Measurements from ENCODE around the gene LDB2. TPM values are rescaled to one million over a fixed set of nuclear protein-coding genes. Genes with fewer than 3 reads are reported as not detected.

LDB2 gene
- total RNA-seq, 3 donors from 2014 or later: 34.5 to 68.8 (median 36.5) TPM

GRCh38 chr4:16818005-16818404, 80.4 kb downstream of the LDB2 start:
- no peaks in the 10 kb centered on the region for H3K9me3 ChIP-seq
- no peak for TF ChIP-seq POLR2AphosphoS5 (IDR thresholded peaks at IDR 0.05)
- no peak for TF ChIP-seq CTCF (IDR thresholded peaks at IDR 0.05)
- no peak for TF ChIP-seq POLR2A (IDR thresholded peaks at IDR 0.05)

GRCh38 chr4:16817286-16817685, 81.2 kb downstream of the LDB2 start:
- intact Hi-C loops (cut with DNase I; ENCODE audit: low total_unique reads): no loop called here
- TF ChIP-seq CTCF (IDR thresholded peaks at IDR 0.05) (no peak), POLR2AphosphoS5 (IDR thresholded peaks at IDR 0.05) (no peak), POLR2A (IDR thresholded peaks at IDR 0.05) (no peak)
- no peak overlapping the region for H3K27ac ChIP-seq

More at GRCh38 chr4:16818005-16818404, 80.4 kb downstream of the LDB2 start:
- peak overlapping the region in 1 of 2 donors; percentile 32 for H3K27ac ChIP-seq
- H3K27me3 ChIP-seq: no peaks in the 10 kb centered on the region
- intact Hi-C loops (cut with DNase I; ENCODE audit: low total_unique reads): no loop called here
- no peak overlapping the region for H3K4me3 ChIP-seq
- no peaks in the 10 kb centered on the region for H3K36me3 ChIP-seq
- H3K4me1 ChIP-seq: no peaks in the 10 kb centered on the region
- DNase-seq (ENCODE audit: low spot score in 2 of 2): no peak

GRCh38 chr4:16814361-16814760, 84.1 kb downstream of the LDB2 start:
- no peak for DNase-seq (ENCODE audit: low spot score in 2 of 2)
- H3K4me3 ChIP-seq: no peak overlapping the region
- no peak overlapping the region for H3K27ac ChIP-seq
- no peaks in the 10 kb centered on the region for H3K9me3 ChIP-seq
- H3K27me3 ChIP-seq: no peaks in the 10 kb centered on the region
- intact Hi-C loops (cut with DNase I; ENCODE audit: low total_unique reads): no loop called here
- H3K4me1 ChIP-seq: no peaks in the 10 kb centered on the region
- no peaks in the 10 kb centered on the region for H3K36me3 ChIP-seq
- TF ChIP-seq CTCF (IDR thresholded peaks at IDR 0.05): no peak
- TF ChIP-seq POLR2AphosphoS5 (IDR thresholded peaks at IDR 0.05): no peak

More at GRCh38 chr4:16817286-16817685, 81.2 kb downstream of the LDB2 start:
- H3K36me3 ChIP-seq: no peaks in the 10 kb centered on the region
- H3K9me3 ChIP-seq: no peaks in the 10 kb centered on the region
- H3K4me1 ChIP-seq: no peaks in the 10 kb centered on the region
- H3K27me3 ChIP-seq: no peaks in the 10 kb centered on the region
- no peak for DNase-seq (ENCODE audit: low spot score in 2 of 2)
- H3K4me3 ChIP-seq: no peak overlapping the region

GRCh38 chr4:16812041-16812440, 86.4 kb downstream of the LDB2 start:
- no peak overlapping the region for H3K27ac ChIP-seq
- DNase-seq (ENCODE audit: low spot score in 2 of 2): no peak
- TF ChIP-seq POLR2A (IDR thresholded peaks at IDR 0.05) (no peak), POLR2AphosphoS5 (IDR thresholded peaks at IDR 0.05) (no peak), CTCF (IDR thresholded peaks at IDR 0.05) (no peak)
- no peaks in the 10 kb centered on the region for H3K36me3 ChIP-seq
- intact Hi-C loops (cut with DNase I; ENCODE audit: low total_unique reads): no loop called here
- H3K4me1 ChIP-seq: no peaks in the 10 kb centered on the region
- H3K4me3 ChIP-seq: no peak overlapping the region
- H3K27me3 ChIP-seq: no peaks in the 10 kb centered on the region
- no peaks in the 10 kb centered on the region for H3K9me3 ChIP-seq

GRCh38 chr4:16809943-16810342, 88.5 kb downstream of the LDB2 start:
- Histone ChIP-seq H3K9me3 (no peaks in the 10 kb centered on the region), H3K36me3 (no peaks in the 10 kb centered on the region), H3K4me1 (no peaks in the 10 kb centered on the region), H3K27me3 (no peaks in the 10 kb centered on the region), H3K4me3 (no peak overlapping the region), H3K27ac (no peak overlapping the region)
- intact Hi-C loops (cut with DNase I; ENCODE audit: low total_unique reads): no loop called here
- DNase-seq (ENCODE audit: low spot score in 2 of 2): no peak
- TF ChIP-seq CTCF (IDR thresholded peaks at IDR 0.05): no peak
- no peak for TF ChIP-seq POLR2AphosphoS5 (IDR thresholded peaks at IDR 0.05)
- TF ChIP-seq POLR2A (IDR thresholded peaks at IDR 0.05): no peak

All from breast epithelium (tissue), 4 donors.